HepG2 (cell line): ENCODE results near the gene PXMP4. TPM values are rescaled to one million over a fixed set of nuclear protein-coding genes. Genes with fewer than 3 reads are reported as not detected.

ENCODE experiments used
- ARNT2 ChIP-seq: sonication (generic); formaldehyde crosslinking; IDR thresholded peaks from 2 replicates; pipeline ENCODE4 v1.8.0; 2022; ENCODE audit warnings: mild to moderate bottlenecking, low read depth, missing genetic modification reagents, moderate library complexity
- CHD2 ChIP-seq: IDR thresholded peaks from 2 replicates; pipeline ENCODE4 v1.6.1; 2011; ENCODE audit warnings: low read depth, low read length, improper control_type of control experiment
- GMEB1 ChIP-seq: sonication (generic); formaldehyde crosslinking; IDR thresholded peaks from 2 replicates; pipeline ENCODE4 v1.5.1; 2020; ENCODE audit warnings: missing genetic modification reagents, mild to moderate bottlenecking, borderline replicate concordance
- HMGXB4 ChIP-seq, 2 experiments: sonication (generic) in 1 of 2; formaldehyde crosslinking in 1 of 2; IDR thresholded peaks; 2 replicates each; pipeline versions ENCODE4 v1.4.0 to v1.6.1; 2018 to 2020; ENCODE audit warnings: missing genetic modification reagents in 2 of 2, borderline replicate concordance in 1 of 2, low read depth in 1 of 2, mild to moderate bottlenecking in 1 of 2, missing biosample characterization in 1 of 2
- HNRNPL ChIP-seq: fragments of 200-400 bp; formaldehyde crosslinking; IDR thresholded peaks from 2 replicates; pipeline ENCODE4 v1.6.1; 2017; ENCODE audit warnings: mild to moderate bottlenecking, low read depth, low read length
- IRF2 ChIP-seq: IDR thresholded peaks from 2 replicates; pipeline ENCODE4 v1.6.1; 2018; ENCODE audit warnings: missing genetic modification reagents, missing compliant biosample characterization
- KLF11 ChIP-seq: IDR thresholded peaks from 2 replicates; pipeline ENCODE4 v1.6.1; 2016; ENCODE audit warnings: missing compliant biosample characterization
- KLF15 ChIP-seq: sonication (generic); formaldehyde crosslinking; IDR thresholded peaks from 2 replicates; pipeline ENCODE4 v1.8.1; 2023; ENCODE audit warnings: borderline replicate concordance, mild to moderate bottlenecking, inconsistent platforms, missing genetic modification reagents, mixed read lengths
- PHF5A ChIP-seq: IDR thresholded peaks from one replicate; pipeline ENCODE4 v1.6.1; 2018; ENCODE audit warnings: low read depth, missing genetic modification reagents; ENCODE audit not compliant: unreplicated experiment
- PHF8 ChIP-seq: sonication (generic); formaldehyde crosslinking; IDR thresholded peaks from 2 replicates; pipeline ENCODE4 v1.5.0; 2020; ENCODE audit warnings: missing genetic modification reagents
- SALL2 ChIP-seq: sonication (generic); formaldehyde crosslinking; IDR thresholded peaks from 2 replicates; pipeline ENCODE4 v1.8.1; 2023; ENCODE audit warnings: mild to moderate bottlenecking, missing genetic modification reagents, inconsistent platforms
- ZFP82 ChIP-seq: sonication (generic); formaldehyde crosslinking; IDR thresholded peaks from 2 replicates; pipeline ENCODE4 v1.5.1; 2020; ENCODE audit warnings: mild to moderate bottlenecking, missing genetic modification reagents, borderline replicate concordance
- ZMYM3 ChIP-seq: sonication (generic); formaldehyde crosslinking; IDR thresholded peaks from 2 replicates; pipeline ENCODE4 v1.5.1; 2020; ENCODE audit warnings: mild to moderate bottlenecking, missing genetic modification reagents
- ZNF256 ChIP-seq: sonication (generic); formaldehyde crosslinking; conservative IDR thresholded peaks from 2 replicates; pipeline ENCODE4 v1.4.0; 2020; ENCODE audit warnings: missing genetic modification reagents
- ZNF296 ChIP-seq: sonication (generic); formaldehyde crosslinking; conservative IDR thresholded peaks from 2 replicates; pipeline ENCODE4 v1.5.0; 2020; ENCODE audit warnings: mild to moderate bottlenecking, missing genetic modification reagents
- ZNF460 ChIP-seq: sonication (generic); formaldehyde crosslinking; IDR thresholded peaks from 2 replicates; pipeline ENCODE4 v1.5.1; 2020; ENCODE audit warnings: missing genetic modification reagents, mild to moderate bottlenecking, borderline replicate concordance
- ZNF576 ChIP-seq: sonication (generic); formaldehyde crosslinking; IDR thresholded peaks from 2 replicates; pipeline ENCODE4 v1.4.0; 2020; ENCODE audit warnings: mild to moderate bottlenecking, missing genetic modification reagents
- ZNF614 ChIP-seq: IDR thresholded peaks from 2 replicates; pipeline ENCODE4 v1.6.1; 2018; ENCODE audit warnings: missing biosample characterization, missing genetic modification reagents, inconsistent platforms, borderline replicate concordance
- ZNF770 ChIP-seq: sonication (generic); formaldehyde crosslinking; IDR thresholded peaks from 2 replicates; pipeline ENCODE4 v1.5.0; 2020; ENCODE audit warnings: mild to moderate bottlenecking, missing genetic modification reagents
- ZNF792 ChIP-seq: IDR thresholded peaks from 2 replicates; pipeline ENCODE4 v1.6.1; 2016
- ZSCAN5A ChIP-seq: sonication (generic); formaldehyde crosslinking; IDR thresholded peaks from 2 replicates; pipeline ENCODE4 v1.8.0; 2022; ENCODE audit warnings: mild to moderate bottlenecking, missing genetic modification reagents, borderline replicate concordance
- polyA plus RNA-seq, 8 experiments: library from polyadenylated mRNA; depleted of rRNA in 3 of 8; stranded (reverse) in 7 of 8; unstranded in 1 of 8; fragments of >200 nt; fragmentation: Illumina TruSeq in 4 of 8; extraction: Trizol in 4 of 8; gene quantifications; 2 replicates each; pipeline versions ENCODE4 v1.2.1 to v1.2.3, GENCODE V29; 2011 to 2016; ENCODE audit warnings: low read depth in 4 of 8, missing spikeins in 1 of 8, mixed read lengths in 1 of 8; ENCODE audit not compliant: insufficient read depth in 1 of 8
- total RNA-seq, 5 experiments: library from RNA; depleted of rRNA; stranded (reverse); fragments of >200 nt; fragmentation: Illumina TruSeq; extraction: Trizol; gene quantifications; 2 replicates each; pipeline ENCODE4 v1.2.3, GENCODE V29; 2016; ENCODE audit warnings: low read depth in 1 of 5

Gene PXMP4
- total and polyA plus RNA-seq, 2 of the 13 experiments (the other 11 are each of a cell fraction or from before 2014, with no cell fraction given): not detected

- TF ChIP-seq IRF2 (CRISPR knock-in tag) (peak; percentile 55; the same call in 1 of the 2 replicates), ZFP82 (CRISPR knock-in tag) (peak; percentile 94; the same call in 1 of the 2 replicates), ZNF460 (CRISPR knock-in tag) (no peak), ZNF770 (CRISPR knock-in tag) (0 out of 2 replicates have a peak, but pooled peaks have one; percentile 7), ZMYM3 (peak; percentile 35), ZNF296 (CRISPR knock-in tag) (0 out of 2 replicates have a peak, but pooled peaks have one; percentile 35), ZNF576 (no peak), GMEB1 (CRISPR knock-in tag) (peak; percentile 66), ZNF792 (CRISPR knock-in tag) (peak; percentile 77; the same call in 1 of the 2 replicates), KLF11 (peak; percentile 90), ARNT2 (CRISPR knock-in tag) (peak; percentile 99), CHD2 (0 out of 2 replicates have a peak, but pooled peaks have one; percentile 65), SALL2 (CRISPR knock-in tag) (no peak; the same call in 1 of the 2 replicates), KLF15 (CRISPR knock-in tag) (peak; percentile 68; the same call in 1 of the 2 replicates), ZSCAN5A (CRISPR knock-in tag) (peak; percentile 80; the same call in 1 of the 2 replicates), HMGXB4 (CRISPR knock-in tag; IDR thresholded peaks at IDR 0.05; ENCODE audit: borderline replicate concordance in 1 of 2, low read depth in 1 of 2) (peak; percentile 58; a peak in 3 of 4 replicates), ZNF256 (peak; percentile 85), PHF8 (peak; percentile 5; the same call in 1 of the 2 replicates), ZNF614 (CRISPR knock-in tag) (peak; percentile 44; the same call in 1 of the 2 replicates), PHF5A (peak; percentile 70), HNRNPL (no peak)
Measured at GRCh38 chr20:33686100-33686983, 33.8 kb downstream of the PXMP4 start, which contains the start of gene E2F1 (continued).
